H9 (cell line): ENCODE measurements around the gene NTMT1. TPM values are rescaled to one million over a fixed set of nuclear protein-coding genes. Genes with fewer than 3 reads are reported as not detected.
"Not testable (repeated sequence)": the region's sequence is repeated elsewhere in the genome, so short reads cannot be mapped to it uniquely, and the experiment has no call there.

Source experiments
- DNase-seq: peaks from one replicate; pipeline ENCODE4 v3.0.0-alpha.2; 2017
- H2AFZ ChIP-seq: one replicate; pipeline ENCODE4 v1.6.1; 2013; ENCODE audit warnings: mild to moderate bottlenecking, low read length, control low read depth, moderate library complexity
- H2AK5ac ChIP-seq: 2 replicates; pipeline ENCODE4 v1.6.1; 2013; ENCODE audit warnings: low read length, control low read depth, mixed read lengths; ENCODE audit not compliant: insufficient read length
- H2BK120ac ChIP-seq: one replicate; pipeline ENCODE4 v1.6.1; 2013; ENCODE audit warnings: low read depth, mild to moderate bottlenecking, low read length, control low read depth, inconsistent platforms; ENCODE audit not compliant: poor library complexity, severe bottlenecking
- H2BK12ac ChIP-seq: 2 replicates; pipeline ENCODE4 v1.6.1; 2013; ENCODE audit warnings: low read length, control low read depth, mixed read lengths, low read depth; ENCODE audit not compliant: insufficient read length
- H2BK15ac ChIP-seq: 2 replicates; pipeline ENCODE4 v1.6.1; 2013; ENCODE audit warnings: low read depth, low read length, control low read depth
- H2BK20ac ChIP-seq: one replicate; pipeline ENCODE4 v1.6.1; 2013; ENCODE audit warnings: low read depth, mild to moderate bottlenecking, low read length, control low read depth, inconsistent platforms; ENCODE audit not compliant: poor library complexity, severe bottlenecking
- H2BK5ac ChIP-seq: 2 replicates; pipeline ENCODE4 v1.6.1; 2013; ENCODE audit warnings: low read length, control low read depth, mixed read lengths; ENCODE audit not compliant: insufficient read length
- H3K14ac ChIP-seq: 2 replicates; pipeline ENCODE4 v1.6.1; 2013; ENCODE audit warnings: low read length, control low read depth; ENCODE audit not compliant: insufficient read depth
- H3K18ac ChIP-seq: 2 replicates; pipeline ENCODE4 v1.6.1; 2013; ENCODE audit warnings: low read depth, mild to moderate bottlenecking, mixed read lengths, low read length, control low read depth; ENCODE audit not compliant: insufficient read length
- H3K23ac ChIP-seq: 2 replicates; pipeline ENCODE4 v1.6.1; 2013; ENCODE audit warnings: low read length, control low read depth, mixed read lengths, low read depth; ENCODE audit not compliant: insufficient read length
- H3K23me2 ChIP-seq: 2 replicates; pipeline ENCODE4 v1.6.1; 2013; ENCODE audit warnings: low read depth, mild to moderate bottlenecking, mixed read lengths, low read length, control low read depth; ENCODE audit not compliant: insufficient read length, poor library complexity, severe bottlenecking
- H3K27ac ChIP-seq: 2 replicates; pipeline ENCODE4 v1.5.1; 2013; ENCODE audit warnings: low read length, control low read depth, mixed read lengths, low read depth; ENCODE audit not compliant: insufficient read length
- H3K27me3 ChIP-seq: 2 replicates; pipeline ENCODE4 v1.6.1; 2013; ENCODE audit warnings: low read length, control low read depth, inconsistent platforms; ENCODE audit not compliant: insufficient read depth
- H3K4ac ChIP-seq: 2 replicates; pipeline ENCODE4 v1.6.1; 2013; ENCODE audit warnings: low read depth, mild to moderate bottlenecking, control low read depth, inconsistent platforms, low read length, moderate library complexity
- H3K4me1 ChIP-seq: 2 replicates; pipeline ENCODE4 v1.6.1; 2013; ENCODE audit warnings: low read length, control low read depth, inconsistent platforms; ENCODE audit not compliant: insufficient read depth
- H3K4me2 ChIP-seq: 2 replicates; pipeline ENCODE4 v1.6.1; 2013; ENCODE audit warnings: low read length, control low read depth, mixed read lengths; ENCODE audit not compliant: insufficient read length, insufficient read depth
- H3K56ac ChIP-seq: 2 replicates; pipeline ENCODE4 v1.6.1; 2013; ENCODE audit warnings: low read depth, mild to moderate bottlenecking, mixed read lengths, low read length, control low read depth; ENCODE audit not compliant: insufficient read length
- H3K79me1 ChIP-seq: 2 replicates; pipeline ENCODE4 v1.6.1; 2013; ENCODE audit warnings: low read depth, mild to moderate bottlenecking, moderate library complexity, low read length, control low read depth, inconsistent platforms; ENCODE audit not compliant: insufficient read depth, poor library complexity, severe bottlenecking
- H3K79me2 ChIP-seq: 2 replicates; pipeline ENCODE4 v1.6.1; 2013; ENCODE audit warnings: low read length, control low read depth, inconsistent platforms; ENCODE audit not compliant: insufficient read depth
- H3K9ac ChIP-seq: 2 replicates; pipeline ENCODE4 v1.6.1; 2013; ENCODE audit warnings: low read length, control low read depth, mixed read lengths; ENCODE audit not compliant: insufficient read length; ENCODE audit errors: extremely low read depth
- H3K9me3 ChIP-seq: one replicate; pipeline ENCODE4 v1.6.1; 2013; ENCODE audit warnings: low read depth, low read length, inconsistent platforms; ENCODE audit not compliant: control insufficient read depth
- H3T11ph ChIP-seq: one replicate; pipeline ENCODE4 v1.6.1; 2013; ENCODE audit warnings: mild to moderate bottlenecking, low read length, control low read depth, inconsistent platforms
- H4K20me1 ChIP-seq: one replicate; pipeline ENCODE4 v1.6.1; 2013; ENCODE audit not compliant: control insufficient read depth, insufficient read length, insufficient read depth
- H4K5ac ChIP-seq: 2 replicates; pipeline ENCODE4 v1.6.1; 2013; ENCODE audit warnings: low read depth, mild to moderate bottlenecking, mixed read lengths, low read length, control low read depth; ENCODE audit not compliant: insufficient read length
- H4K8ac ChIP-seq: replicated peaks from 2 replicates; pipeline ENCODE4 v1.6.1; 2013; ENCODE audit warnings: low read length, control low read depth, mixed read lengths, low read depth; ENCODE audit not compliant: insufficient read length
- H4K91ac ChIP-seq: 2 replicates; pipeline ENCODE4 v1.6.1; 2013; ENCODE audit warnings: low read depth, mild to moderate bottlenecking, moderate library complexity, mixed read lengths, low read length, control low read depth; ENCODE audit not compliant: insufficient read length
- H3K27ac Mint-ChIP-seq, 3 experiments: 2 replicates in 2 of 3; 3 replicates in 1 of 3; pipeline ENCODE4 v1.8.0; 2020 to 2021; ENCODE audit warnings: mixed read lengths in 3 of 3, mild to moderate bottlenecking in 1 of 3, moderate library complexity in 1 of 3
- H3K27me3 Mint-ChIP-seq: 2 replicates; pipeline ENCODE4 v1.8.0; 2021; ENCODE audit warnings: low read depth, mild to moderate bottlenecking, moderate library complexity, mixed read lengths
- H3K36me3 Mint-ChIP-seq, 3 experiments: 2 replicates in 2 of 3; 3 replicates in 1 of 3; pipeline ENCODE4 v1.8.0; 2020 to 2021; ENCODE audit warnings: low read depth in 3 of 3, mixed read lengths in 3 of 3; ENCODE audit not compliant: insufficient read depth in 1 of 3
- H3K4me1 Mint-ChIP-seq, 2 experiments: 2 replicates each; pipeline ENCODE4 v1.8.0; 2020; ENCODE audit warnings: mixed read lengths in 2 of 2
- H3K4me3 Mint-ChIP-seq, 2 experiments: 2 replicates in 1 of 2; 3 replicates in 1 of 2; pipeline ENCODE4 v1.8.0; 2020 to 2021; ENCODE audit warnings: mild to moderate bottlenecking in 2 of 2, mixed read lengths in 2 of 2, moderate library complexity in 1 of 2
- H3K9me3 Mint-ChIP-seq, 2 experiments: 2 replicates in 1 of 2; 3 replicates in 1 of 2; pipeline ENCODE4 v1.8.0; 2020; ENCODE audit warnings: mild to moderate bottlenecking in 2 of 2, mixed read lengths in 2 of 2, moderate library complexity in 1 of 2
- CTCF ChIP-seq: fragments of 200-600 bp; sonication (generic); conservative IDR thresholded peaks from 3 replicates; pipeline ENCODE4 v1.8.0; 2021; ENCODE audit warnings: antibody characterized with exemption, mild to moderate bottlenecking
- WGBS: extraction: QIAGEN DNeasy Blood & Tissue Kit; methylation state at CpG from one replicate; pipeline ENCODE4 v1.1.7; 2013; ENCODE audit warnings: missing lambda C conversion rate, low lambda C conversion rate, mixed read lengths; ENCODE audit not compliant: insufficient read length; ENCODE audit errors: extremely low coverage; 5-methylcytosine and 5-hydroxymethylcytosine counted together
- total RNA-seq: library from RNA; stranded (reverse); gene quantifications from 2 replicates; pipeline ENCODE4 v1.2.1, GENCODE V29; 2021

Gene NTMT1
- total RNA-seq, 1 experiment from 2014 or later: 57.9 TPM

GRCh38 chr9:129635099-129636065 is 9.4 kb downstream of the NTMT1 start:
- no peaks in the 10 kb centered on the region for H3K4me1 ChIP-seq
- H3K27me3 ChIP-seq: no peaks in the 10 kb centered on the region
- H2BK12ac ChIP-seq: no peak overlapping the region
- no peak overlapping the region for H3K56ac ChIP-seq
- H3K27ac ChIP-seq: no peak overlapping the region
- H3K27me3 Mint-ChIP-seq: peaks cover 2% of the 10 kb centered on the region
- H3K4me1 Mint-ChIP-seq: peaks cover 9 to 14% of the 10 kb centered on the region in 2 experiments
- H3K4ac ChIP-seq: no peak overlapping the region
- no peak overlapping the region for H4K8ac ChIP-seq
- no peak overlapping the region for H4K5ac ChIP-seq
- DNase-seq: no peak
- no peak overlapping the region for H3K23ac ChIP-seq
- H3K9ac ChIP-seq: no peak overlapping the region
- no peak overlapping the region for H3K14ac ChIP-seq
- H3K9me3 ChIP-seq: no peaks in the 10 kb centered on the region
- no peak overlapping the region for H3K4me3 Mint-ChIP-seq
- peaks cover 2% of the 10 kb centered on the region for H3K79me1 ChIP-seq
- H3K27ac Mint-ChIP-seq: no peak overlapping the region
- H2AFZ ChIP-seq: no peak overlapping the region
- TF ChIP-seq CTCF: no peak
- no peaks in the 10 kb centered on the region for H3K23me2 ChIP-seq
- WGBS: no CpG with 5 or more reads among the region's 34 CpGs
- H3K18ac ChIP-seq: no peak overlapping the region
- H4K20me1 ChIP-seq: no peaks in the 10 kb centered on the region
- no peak overlapping the region for H2BK20ac ChIP-seq
- H2BK15ac ChIP-seq: no peak overlapping the region
- no peak overlapping the region for H4K91ac ChIP-seq
- no peak overlapping the region for H3K4me2 ChIP-seq
- H2AK5ac ChIP-seq: no peak overlapping the region
- H3K9me3 Mint-ChIP-seq: no peaks in the 10 kb centered on the region; a peak in 1 of 5 replicates
- no peak overlapping the region for H3T11ph ChIP-seq
- no peak overlapping the region for H2BK5ac ChIP-seq
- peaks cover 24% of the 10 kb centered on the region; the same call in 1 of the 2 replicates for H3K79me2 ChIP-seq
- peaks cover 24 to 65% (median 65%) of the 10 kb centered on the region in 3 experiments; a peak in 6 of 7 replicates for H3K36me3 Mint-ChIP-seq
- no peak overlapping the region for H2BK120ac ChIP-seq

- H4K20me1 ChIP-seq, DNase-seq, H3K23me2 ChIP-seq, H3K79me1 ChIP-seq, H3K4me2 ChIP-seq, H3K14ac ChIP-seq, H3K27ac Mint-ChIP-seq, H2BK5ac ChIP-seq, H2BK20ac ChIP-seq, H3K27me3 ChIP-seq, H2BK12ac ChIP-seq, H3K4ac ChIP-seq, H3K4me3 Mint-ChIP-seq, H2AFZ ChIP-seq, H2AK5ac ChIP-seq, H2BK15ac ChIP-seq, H3K56ac ChIP-seq, H4K5ac ChIP-seq, H3K23ac ChIP-seq, H3K27ac ChIP-seq, H3K9me3 Mint-ChIP-seq, H2BK120ac ChIP-seq, H3K18ac ChIP-seq, H4K8ac ChIP-seq, H4K91ac ChIP-seq, H3K9ac ChIP-seq, H3K4me1 ChIP-seq, H3T11ph ChIP-seq, H3K27me3 Mint-ChIP-seq, H3K9me3 ChIP-seq: not testable (repeated sequence)
- no CpG with 5 or more reads among the region's 10 CpGs for WGBS
- H3K4me1 Mint-ChIP-seq: peaks cover 7 to 14% of the 10 kb centered on the region in 2 experiments
- peaks cover 24 to 61% (median 60%) of the 10 kb centered on the region in 3 experiments for H3K36me3 Mint-ChIP-seq
- H3K79me2 ChIP-seq: peaks cover 17% of the 10 kb centered on the region; the same call in 1 of the 2 replicates
These were observed 10.4 kb downstream of the NTMT1 start for GRCh38 chr9:129636343-129636742.
